ENCODE measurements around the gene KBTBD12. TPM values are rescaled to one million over a fixed set of nuclear protein-coding genes. Genes with fewer than 3 reads are reported as not detected.

Gene KBTBD12
- total RNA-seq, 4 donors from 2014 or later, result 3.3 to 17.5 (median 4.3) TPM

- no peaks in the 10 kb centered on the region for H3K27me3 ChIP-seq
- no peak overlapping the region for H3K4me3 ChIP-seq
- H3K9me3 ChIP-seq, result no peaks in the 10 kb centered on the region
- H3K27ac ChIP-seq, result no peak overlapping the region
- no peak for TF ChIP-seq POLR2A (IDR thresholded peaks at IDR 0.05)
- TF ChIP-seq EP300 (IDR thresholded peaks at IDR 0.05; ENCODE audit: low read depth), result no peak
- no peak for TF ChIP-seq POLR2AphosphoS5 (IDR thresholded peaks at IDR 0.05)
- no peak for TF ChIP-seq CTCF (IDR thresholded peaks at IDR 0.05)
- no peaks in the 10 kb centered on the region for H3K4me1 ChIP-seq
- H3K36me3 ChIP-seq, result no peaks in the 10 kb centered on the region
- intact Hi-C loops (cut with DNase I; ENCODE audit: low total_unique reads) (no loop called here), in situ Hi-C loops (cut with MboI; ENCODE audit: low pct_ligation_motif_present in 1 of 4, low pct_unique_long_range_greater_than_20kb in 1 of 4, low sequenced_read_pairs in 3 of 4) (no loop called here)
- no peak for DNase-seq
Observed at GRCh38 chr3:127981097-127981496, 66.1 kb downstream of the KBTBD12 start.

- H3K27me3 ChIP-seq, result no peaks in the 10 kb centered on the region
- DNase-seq, result no peak
- intact Hi-C loops (cut with DNase I; ENCODE audit: low total_unique reads) (no loop called here), in situ Hi-C loops (cut with MboI; ENCODE audit: low pct_ligation_motif_present in 1 of 4, low pct_unique_long_range_greater_than_20kb in 1 of 4, low sequenced_read_pairs in 3 of 4) (no loop called here)
- H3K9me3 ChIP-seq, result no peaks in the 10 kb centered on the region
- TF ChIP-seq POLR2A (IDR thresholded peaks at IDR 0.05), result no peak
- no peak for TF ChIP-seq POLR2AphosphoS5 (IDR thresholded peaks at IDR 0.05)
- TF ChIP-seq EP300 (IDR thresholded peaks at IDR 0.05; ENCODE audit: low read depth), result no peak
- no peak for TF ChIP-seq CTCF (IDR thresholded peaks at IDR 0.05)
- no peaks in the 10 kb centered on the region for H3K4me1 ChIP-seq
- no peak overlapping the region for H3K27ac ChIP-seq
- WGBS, 2 donors (ENCODE audit: low coverage in 1 of 2), result 66% methylated on average over 3 of the region's 3 CpGs; no CpG with 5 or more reads in 1 of the 2 donors
- no peak overlapping the region for H3K4me3 ChIP-seq
- H3K36me3 ChIP-seq, result no peaks in the 10 kb centered on the region
Observed at GRCh38 chr3:127982155-127982554, 67.1 kb downstream of the KBTBD12 start.

- no peak overlapping the region for H3K4me3 ChIP-seq
- H3K36me3 ChIP-seq, result no peaks in the 10 kb centered on the region
- peaks cover 0 to 4% (median 0%) of the 10 kb centered on the region in 4 donors for H3K4me1 ChIP-seq
- H3K27ac ChIP-seq, result no peak overlapping the region
- intact Hi-C loops (cut with DNase I; ENCODE audit: low total_unique reads) (no loop called here), in situ Hi-C loops (cut with MboI; ENCODE audit: low pct_ligation_motif_present in 1 of 4, low pct_unique_long_range_greater_than_20kb in 1 of 4, low sequenced_read_pairs in 3 of 4) (no loop called here)
- 60 to 76% methylated on average over 1 to 8 of the region's 8 CpGs for WGBS, 2 donors (ENCODE audit: low coverage in 1 of 2)
- H3K9me3 ChIP-seq, result no peaks in the 10 kb centered on the region
- no peak for DNase-seq
- TF ChIP-seq CTCF (IDR thresholded peaks at IDR 0.05) (no peak), POLR2AphosphoS5 (IDR thresholded peaks at IDR 0.05) (no peak), EP300 (IDR thresholded peaks at IDR 0.05; ENCODE audit: low read depth) (no peak), POLR2A (IDR thresholded peaks at IDR 0.05) (no peak)
- no peaks in the 10 kb centered on the region for H3K27me3 ChIP-seq
Observed at GRCh38 chr3:127984241-127984975, 69.4 kb downstream of the KBTBD12 start.

- H3K9me3 ChIP-seq, result no peaks in the 10 kb centered on the region
- intact Hi-C loops (cut with DNase I; ENCODE audit: low total_unique reads) (no loop called here), in situ Hi-C loops (cut with MboI; ENCODE audit: low pct_ligation_motif_present in 1 of 4, low pct_unique_long_range_greater_than_20kb in 1 of 4, low sequenced_read_pairs in 3 of 4) (no loop called here)
- H3K4me3 ChIP-seq, result no peak overlapping the region
- no peaks in the 10 kb centered on the region for H3K27me3 ChIP-seq
- TF ChIP-seq POLR2A (IDR thresholded peaks at IDR 0.05) (no peak), POLR2AphosphoS5 (IDR thresholded peaks at IDR 0.05) (no peak), CTCF (IDR thresholded peaks at IDR 0.05) (no peak), EP300 (IDR thresholded peaks at IDR 0.05; ENCODE audit: low read depth) (no peak)
- WGBS, 2 donors (ENCODE audit: low coverage in 1 of 2), result 89 to 90% methylated on average over 3 to 4 of the region's 4 CpGs
- H3K4me1 ChIP-seq, result peaks cover 0 to 4% (median 0%) of the 10 kb centered on the region in 4 donors
- no peak for DNase-seq
- H3K36me3 ChIP-seq, result no peaks in the 10 kb centered on the region
- H3K27ac ChIP-seq, result no peak overlapping the region
Observed at GRCh38 chr3:127985216-127985615, 70.2 kb downstream of the KBTBD12 start.

Measured in transverse colon (tissue), 4 donors.